LNCAP (cell line): ENCODE measurements around the gene FOSL2.

Source experiments
- TF ChIP-seq, protein P1 (sequence below): fragments of 450-650 bp; IDR thresholded peaks from 2 replicates; pipeline ENCODE4 v1.5.1; 2017; ENCODE audit warnings: mild to moderate bottlenecking

The FOSL2 gene

DNA sequence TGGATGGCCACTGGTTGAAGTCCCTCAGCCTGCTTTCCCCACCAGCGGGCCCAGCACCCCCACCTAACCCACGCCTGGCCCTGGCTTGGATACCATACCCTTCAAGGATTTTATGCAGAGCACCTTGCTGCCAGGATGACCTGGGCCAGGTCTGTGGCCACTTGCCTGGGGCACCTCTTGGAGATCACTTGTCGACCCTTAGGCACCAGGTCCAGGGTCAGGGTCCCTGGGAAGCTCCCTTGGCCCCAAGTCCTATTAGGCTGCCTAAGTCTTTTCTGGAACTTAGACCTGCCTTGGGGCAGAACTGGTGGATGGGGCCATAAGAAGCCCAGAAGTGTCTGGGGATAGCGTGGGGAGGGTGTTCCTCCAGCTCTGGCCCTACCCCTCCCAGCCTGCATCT is 39.1 kb downstream of the FOSL2 start:
- TF ChIP-seq, protein P1, sequence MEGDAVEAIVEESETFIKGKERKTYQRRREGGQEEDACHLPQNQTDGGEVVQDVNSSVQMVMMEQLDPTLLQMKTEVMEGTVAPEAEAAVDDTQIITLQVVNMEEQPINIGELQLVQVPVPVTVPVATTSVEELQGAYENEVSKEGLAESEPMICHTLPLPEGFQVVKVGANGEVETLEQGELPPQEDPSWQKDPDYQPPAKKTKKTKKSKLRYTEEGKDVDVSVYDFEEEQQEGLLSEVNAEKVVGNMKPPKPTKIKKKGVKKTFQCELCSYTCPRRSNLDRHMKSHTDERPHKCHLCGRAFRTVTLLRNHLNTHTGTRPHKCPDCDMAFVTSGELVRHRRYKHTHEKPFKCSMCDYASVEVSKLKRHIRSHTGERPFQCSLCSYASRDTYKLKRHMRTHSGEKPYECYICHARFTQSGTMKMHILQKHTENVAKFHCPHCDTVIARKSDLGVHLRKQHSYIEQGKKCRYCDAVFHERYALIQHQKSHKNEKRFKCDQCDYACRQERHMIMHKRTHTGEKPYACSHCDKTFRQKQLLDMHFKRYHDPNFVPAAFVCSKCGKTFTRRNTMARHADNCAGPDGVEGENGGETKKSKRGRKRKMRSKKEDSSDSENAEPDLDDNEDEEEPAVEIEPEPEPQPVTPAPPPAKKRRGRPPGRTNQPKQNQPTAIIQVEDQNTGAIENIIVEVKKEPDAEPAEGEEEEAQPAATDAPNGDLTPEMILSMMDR = no peak

DNA sequence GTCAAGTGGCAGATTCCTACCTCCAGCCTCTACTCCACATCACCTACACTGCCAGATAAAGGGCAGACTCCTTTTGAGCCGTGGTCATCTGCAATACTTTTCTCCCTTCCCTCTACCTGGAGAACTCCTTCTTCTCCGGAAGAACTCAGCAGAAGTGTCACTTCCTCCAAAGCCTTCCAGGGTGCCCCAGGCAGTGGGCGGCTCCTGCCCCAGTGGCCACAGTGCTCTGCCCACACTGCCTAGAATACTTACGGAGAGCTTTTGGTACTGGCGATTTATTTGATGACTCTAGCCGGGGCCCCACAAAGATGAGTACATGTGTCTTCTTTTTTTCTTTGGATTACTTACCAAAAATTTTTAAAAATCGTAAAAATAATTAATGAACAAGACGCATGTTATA is 39.7 kb downstream of the FOSL2 start:
- TF ChIP-seq, protein P1 = no peak

DNA sequence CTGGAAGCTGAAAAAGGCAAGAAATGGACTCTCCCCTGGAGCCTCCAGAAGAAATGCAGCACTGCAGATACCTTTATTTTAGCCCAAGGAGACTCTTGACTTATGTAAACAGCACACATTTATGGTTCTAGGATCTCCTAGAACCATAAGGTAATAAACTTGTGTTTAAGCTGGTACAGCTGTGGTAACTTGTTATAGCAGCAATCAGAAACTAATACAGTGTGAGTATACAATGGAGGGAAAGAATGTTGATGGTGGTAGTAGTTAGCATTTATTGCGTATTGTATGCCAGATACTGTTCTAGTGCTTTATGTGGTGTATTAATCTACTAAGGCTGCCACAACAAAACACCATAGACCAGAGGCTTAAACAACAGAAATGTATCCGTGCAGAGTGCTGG is 40.6 kb downstream of the FOSL2 start:
- TF ChIP-seq, protein P1 = no peak

DNA sequence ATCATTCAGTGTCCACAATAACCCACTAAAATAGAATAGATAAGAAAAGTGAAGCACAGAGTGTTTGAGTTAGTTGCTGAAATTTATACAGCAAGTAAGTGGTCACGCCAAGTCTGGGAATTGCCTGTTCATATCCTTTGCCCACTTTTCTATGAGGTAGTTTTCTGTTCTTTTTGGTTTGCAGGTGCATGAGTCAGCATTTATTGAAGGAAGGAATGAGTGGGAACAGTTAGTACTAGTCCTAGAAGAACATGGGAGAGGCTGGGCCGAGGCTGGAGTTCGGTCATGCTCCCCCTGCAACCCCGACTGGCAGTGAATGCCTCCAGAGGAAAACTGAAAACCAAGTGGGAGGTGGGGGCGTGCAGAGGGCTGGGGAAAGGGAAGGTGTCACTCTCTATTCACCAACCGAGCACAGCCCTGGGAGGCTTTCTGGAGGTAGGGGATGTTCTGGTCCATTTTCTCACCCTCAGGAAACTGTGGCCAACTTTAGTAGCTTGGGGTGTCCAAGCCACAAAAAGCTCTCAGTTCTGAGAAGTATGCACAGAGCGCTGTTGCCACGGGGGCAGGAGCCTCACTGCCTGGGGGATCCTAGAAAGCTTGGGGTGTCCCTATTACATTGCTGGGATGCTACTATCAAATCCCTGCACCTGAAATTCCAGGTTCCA is 41.4 kb downstream of the FOSL2 start:
- TF ChIP-seq, protein P1 = no peak

DNA sequence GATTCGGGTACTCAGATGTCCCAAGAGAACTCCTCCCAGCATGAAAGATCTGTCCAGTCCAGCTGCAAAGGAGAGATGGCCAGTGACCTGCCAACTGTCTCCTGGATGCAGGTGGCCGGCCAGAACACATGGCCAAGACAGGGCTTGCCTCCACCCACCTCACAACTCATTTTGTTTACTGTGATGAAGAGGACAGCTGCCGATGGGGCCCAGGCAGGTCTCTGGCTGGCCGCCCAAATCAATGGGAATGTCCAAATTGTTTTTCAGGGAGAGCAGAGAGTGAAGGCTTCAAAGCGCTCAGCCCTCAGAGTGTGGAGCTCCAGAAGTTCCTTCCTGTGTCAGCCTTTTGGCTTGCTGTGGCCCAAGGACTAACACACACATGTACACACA is 41.9 kb downstream of the FOSL2 start:
- TF ChIP-seq, protein P1 = no peak

DNA sequence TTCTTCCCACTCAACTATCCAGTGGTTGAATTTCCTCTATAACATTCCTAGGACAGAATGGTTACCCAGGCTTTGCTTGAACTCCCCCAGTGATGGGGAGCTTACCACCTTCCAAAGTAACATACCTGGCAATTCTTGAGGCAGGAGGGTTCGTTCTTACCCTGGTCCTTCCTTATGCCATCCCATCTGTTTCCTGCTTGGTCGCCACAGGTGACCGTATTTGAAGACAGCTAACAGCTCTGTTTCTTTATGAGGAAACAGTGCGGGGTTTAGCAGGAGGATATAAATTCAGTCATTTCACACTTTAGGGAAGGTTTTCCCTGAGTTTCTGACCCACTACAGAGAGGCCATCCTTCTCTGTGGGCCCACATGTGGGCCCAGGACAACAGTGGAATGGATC is 42.6 kb downstream of the FOSL2 start:
- TF ChIP-seq, protein P1 = no peak

DNA sequence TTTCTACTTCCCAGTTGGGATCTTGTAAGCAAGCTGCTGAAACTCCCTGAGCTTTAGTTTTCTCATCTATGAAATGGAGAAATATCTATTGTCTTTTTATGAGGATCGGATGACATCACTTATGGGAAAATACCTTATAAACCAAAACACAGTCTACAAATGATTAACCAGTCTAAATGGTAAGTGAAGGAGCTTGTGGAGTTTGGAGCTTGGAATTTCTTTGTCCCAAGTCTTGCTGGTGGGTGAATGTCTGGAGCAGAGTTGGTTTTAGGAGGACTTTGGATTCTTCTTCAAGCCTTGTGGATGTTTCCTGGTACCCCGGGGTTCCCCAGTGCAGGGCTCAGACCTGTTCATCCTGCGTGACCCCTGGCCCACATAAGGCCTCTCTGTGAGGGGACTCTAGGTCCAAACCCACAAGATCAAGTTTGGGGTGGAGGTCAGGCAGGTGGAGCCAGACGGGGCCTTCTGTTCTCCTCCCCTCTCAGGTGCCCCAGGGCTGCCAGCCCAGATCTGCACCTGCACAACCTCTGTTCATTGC is 43.2 kb downstream of the FOSL2 start:
- TF ChIP-seq, protein P1 = no peak
